Measurements from ENCODE around the gene NDST4. TPM values are rescaled to one million over a fixed set of nuclear protein-coding genes. Genes with fewer than 3 reads are reported as not detected.

Gene NDST4
- total RNA-seq, 2 donors from 2014 or later: not detected

- Histone ChIP-seq H3K27me3 (no peaks in the 10 kb centered on the region), H3K36me3 (no peaks in the 10 kb centered on the region), H3K4me1 (no peaks in the 10 kb centered on the region), H3K4me3 (no peak overlapping the region), H3K9me3 (no peaks in the 10 kb centered on the region), H3K27ac (no peak overlapping the region)
- no peak for DNase-seq (ENCODE audit: low spot score)
- TF ChIP-seq, protein P1, sequence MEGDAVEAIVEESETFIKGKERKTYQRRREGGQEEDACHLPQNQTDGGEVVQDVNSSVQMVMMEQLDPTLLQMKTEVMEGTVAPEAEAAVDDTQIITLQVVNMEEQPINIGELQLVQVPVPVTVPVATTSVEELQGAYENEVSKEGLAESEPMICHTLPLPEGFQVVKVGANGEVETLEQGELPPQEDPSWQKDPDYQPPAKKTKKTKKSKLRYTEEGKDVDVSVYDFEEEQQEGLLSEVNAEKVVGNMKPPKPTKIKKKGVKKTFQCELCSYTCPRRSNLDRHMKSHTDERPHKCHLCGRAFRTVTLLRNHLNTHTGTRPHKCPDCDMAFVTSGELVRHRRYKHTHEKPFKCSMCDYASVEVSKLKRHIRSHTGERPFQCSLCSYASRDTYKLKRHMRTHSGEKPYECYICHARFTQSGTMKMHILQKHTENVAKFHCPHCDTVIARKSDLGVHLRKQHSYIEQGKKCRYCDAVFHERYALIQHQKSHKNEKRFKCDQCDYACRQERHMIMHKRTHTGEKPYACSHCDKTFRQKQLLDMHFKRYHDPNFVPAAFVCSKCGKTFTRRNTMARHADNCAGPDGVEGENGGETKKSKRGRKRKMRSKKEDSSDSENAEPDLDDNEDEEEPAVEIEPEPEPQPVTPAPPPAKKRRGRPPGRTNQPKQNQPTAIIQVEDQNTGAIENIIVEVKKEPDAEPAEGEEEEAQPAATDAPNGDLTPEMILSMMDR (IDR thresholded peaks at IDR 0.05): no peak
Measured at GRCh38 chr4:114964026-114964425, 149.4 kb downstream of the NDST4 start.

DNA sequence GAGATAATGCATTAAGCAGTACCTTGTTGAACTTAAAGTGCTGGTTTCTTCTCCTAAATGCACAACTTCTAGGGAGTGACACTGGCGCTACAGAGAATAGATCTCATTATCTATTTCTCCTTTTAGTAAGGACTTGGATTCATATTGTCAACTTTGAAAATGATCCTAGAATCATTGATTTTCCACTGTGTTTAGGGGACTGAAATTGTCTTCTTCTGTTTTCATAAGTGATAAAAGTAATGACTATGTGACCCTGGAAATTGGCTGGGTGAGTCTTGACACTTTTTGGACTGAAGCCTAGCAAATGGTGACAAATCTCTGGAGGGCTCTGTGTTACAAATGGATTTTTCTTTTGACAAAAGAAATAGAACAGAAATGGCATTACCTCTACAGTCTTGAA lies 167.8 kb downstream of the NDST4 start:
- DNase-seq (ENCODE audit: low spot score): no peak
- Histone ChIP-seq H3K27ac (no peak overlapping the region), H3K4me1 (no peaks in the 10 kb centered on the region), H3K4me3 (no peak overlapping the region), H3K9me3 (no peaks in the 10 kb centered on the region), H3K36me3 (no peaks in the 10 kb centered on the region), H3K27me3 (no peaks in the 10 kb centered on the region)
- TF ChIP-seq, protein P1 (IDR thresholded peaks at IDR 0.05): no peak

GRCh38 chr4:114941503-114941902 lies 171.9 kb downstream of the NDST4 start:
- TF ChIP-seq, protein P1 (IDR thresholded peaks at IDR 0.05): no peak
- H3K27ac ChIP-seq: no peak overlapping the region
- H3K4me1 ChIP-seq: no peaks in the 10 kb centered on the region
- no peaks in the 10 kb centered on the region for H3K9me3 ChIP-seq
- H3K36me3 ChIP-seq: no peaks in the 10 kb centered on the region
- no peak overlapping the region for H3K4me3 ChIP-seq
- H3K27me3 ChIP-seq: no peaks in the 10 kb centered on the region
- DNase-seq (ENCODE audit: low spot score): no peak

DNA sequence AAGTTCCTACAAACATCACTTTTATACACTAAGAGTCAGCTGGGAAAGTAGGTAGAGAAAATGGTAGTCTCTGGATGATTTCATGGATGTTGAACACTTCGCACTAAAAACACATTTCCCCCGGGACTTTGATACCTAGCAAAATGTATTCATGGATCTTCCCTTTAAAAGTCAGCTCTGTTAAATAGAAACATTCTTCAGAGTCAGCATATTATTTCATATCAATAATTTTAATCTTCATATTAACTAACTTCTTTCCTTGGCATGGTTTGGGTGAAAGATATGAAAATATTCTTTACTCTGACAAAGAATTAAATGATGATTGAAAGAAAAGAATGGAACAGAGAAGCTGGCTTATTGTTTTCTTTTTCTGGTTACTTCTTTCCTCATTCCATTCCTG lies 185.5 kb downstream of the NDST4 start:
- H3K27ac ChIP-seq: no peak overlapping the region
- H3K4me3 ChIP-seq: no peak overlapping the region
- TF ChIP-seq, protein P1 (IDR thresholded peaks at IDR 0.05): no peak
- no peaks in the 10 kb centered on the region for H3K4me1 ChIP-seq
- DNase-seq (ENCODE audit: low spot score): no peak
- no peaks in the 10 kb centered on the region for H3K27me3 ChIP-seq
- H3K36me3 ChIP-seq: no peaks in the 10 kb centered on the region
- no peaks in the 10 kb centered on the region for H3K9me3 ChIP-seq

DNA sequence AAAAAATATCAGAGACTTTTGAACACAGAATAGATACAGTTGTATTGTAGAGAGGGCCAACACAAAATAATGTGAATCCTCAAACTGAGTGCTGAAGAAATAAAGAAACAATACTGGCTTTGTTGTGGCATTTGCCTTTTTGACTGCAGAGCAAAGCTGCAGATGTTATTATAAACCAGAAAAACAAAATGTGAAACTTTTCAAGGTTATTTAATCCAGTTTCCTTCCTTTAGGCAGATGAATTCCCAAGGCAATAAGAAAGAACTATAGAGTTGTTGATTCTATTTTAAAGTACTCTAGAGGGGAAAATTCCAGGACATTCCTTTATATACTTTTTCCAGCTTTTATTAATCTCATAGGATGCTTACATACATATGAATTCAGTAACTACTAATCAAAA lies 186.8 kb downstream of the NDST4 start:
- no peak for DNase-seq (ENCODE audit: low spot score)
- Histone ChIP-seq H3K4me3 (no peak overlapping the region), H3K27me3 (no peaks in the 10 kb centered on the region), H3K36me3 (no peaks in the 10 kb centered on the region), H3K9me3 (no peaks in the 10 kb centered on the region), H3K4me1 (no peaks in the 10 kb centered on the region), H3K27ac (no peak overlapping the region)
- TF ChIP-seq, protein P1 (IDR thresholded peaks at IDR 0.05): no peak

- no peak for DNase-seq (ENCODE audit: low spot score)
- H3K27ac ChIP-seq: no peak overlapping the region
- H3K9me3 ChIP-seq: no peaks in the 10 kb centered on the region
- no peaks in the 10 kb centered on the region for H3K36me3 ChIP-seq
- no peaks in the 10 kb centered on the region for H3K27me3 ChIP-seq
- TF ChIP-seq, protein P1 (IDR thresholded peaks at IDR 0.05): no peak
- H3K4me1 ChIP-seq: no peaks in the 10 kb centered on the region
- no peak overlapping the region for H3K4me3 ChIP-seq
Measured at GRCh38 chr4:114924311-114924710, 189.1 kb downstream of the NDST4 start.
